ENCODE results near the gene KPNA3.

DNA sequence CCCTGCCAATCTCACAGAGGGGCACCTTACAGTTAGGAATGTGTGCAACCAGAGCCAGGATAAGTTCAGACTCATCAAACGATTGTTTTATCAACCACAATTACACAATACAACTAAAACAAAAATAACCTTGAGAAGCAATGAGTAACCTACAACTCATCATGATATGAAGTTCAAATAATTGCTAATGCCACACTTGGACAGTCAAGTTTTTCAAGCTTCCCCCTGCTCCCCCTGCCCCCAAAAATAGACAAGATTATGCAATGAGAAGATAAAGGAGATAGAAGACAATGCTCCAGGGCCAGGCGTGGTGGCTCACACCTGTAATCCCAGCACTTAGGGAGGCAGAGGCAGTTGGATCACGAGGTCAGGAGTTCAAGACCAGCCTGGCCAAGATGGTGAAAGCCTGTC, 13.6 kb upstream of the KPNA3 start:
- TF ChIP-seq, protein P1, sequence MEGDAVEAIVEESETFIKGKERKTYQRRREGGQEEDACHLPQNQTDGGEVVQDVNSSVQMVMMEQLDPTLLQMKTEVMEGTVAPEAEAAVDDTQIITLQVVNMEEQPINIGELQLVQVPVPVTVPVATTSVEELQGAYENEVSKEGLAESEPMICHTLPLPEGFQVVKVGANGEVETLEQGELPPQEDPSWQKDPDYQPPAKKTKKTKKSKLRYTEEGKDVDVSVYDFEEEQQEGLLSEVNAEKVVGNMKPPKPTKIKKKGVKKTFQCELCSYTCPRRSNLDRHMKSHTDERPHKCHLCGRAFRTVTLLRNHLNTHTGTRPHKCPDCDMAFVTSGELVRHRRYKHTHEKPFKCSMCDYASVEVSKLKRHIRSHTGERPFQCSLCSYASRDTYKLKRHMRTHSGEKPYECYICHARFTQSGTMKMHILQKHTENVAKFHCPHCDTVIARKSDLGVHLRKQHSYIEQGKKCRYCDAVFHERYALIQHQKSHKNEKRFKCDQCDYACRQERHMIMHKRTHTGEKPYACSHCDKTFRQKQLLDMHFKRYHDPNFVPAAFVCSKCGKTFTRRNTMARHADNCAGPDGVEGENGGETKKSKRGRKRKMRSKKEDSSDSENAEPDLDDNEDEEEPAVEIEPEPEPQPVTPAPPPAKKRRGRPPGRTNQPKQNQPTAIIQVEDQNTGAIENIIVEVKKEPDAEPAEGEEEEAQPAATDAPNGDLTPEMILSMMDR (IDR thresholded peaks at IDR 0.05): no peak
- TF ChIP-seq POLR2A (IDR thresholded peaks at IDR 0.05) (no peak), EP300 (IDR thresholded peaks at IDR 0.05) (no peak), POLR2AphosphoS5 (IDR thresholded peaks at IDR 0.05) (no peak)
